ENCODE measurements around the gene NATD1.

Gene NATD1

DNA sequence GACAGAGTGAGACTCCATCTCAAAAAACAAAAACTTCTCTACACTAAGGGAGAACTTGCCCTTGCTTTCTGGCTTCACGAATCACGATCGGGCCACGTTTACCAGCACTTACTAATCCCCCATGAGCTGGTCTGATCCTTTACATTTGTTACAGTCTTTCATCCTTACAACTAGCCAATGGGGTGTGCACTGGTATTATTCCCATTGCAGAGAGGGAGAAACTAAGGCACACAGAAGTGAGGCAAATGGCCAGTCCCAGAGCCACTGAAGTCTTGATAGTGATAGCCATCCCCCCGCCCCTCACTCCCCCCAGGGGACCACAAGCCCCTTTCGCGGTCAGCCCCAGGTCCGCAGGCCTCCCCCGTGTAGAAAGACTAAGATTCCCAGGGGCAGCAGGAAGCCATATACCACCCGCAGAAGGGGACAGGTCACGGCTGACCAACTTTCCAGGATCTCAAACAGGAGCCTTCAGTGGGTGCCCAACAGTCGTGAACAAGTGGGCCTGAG is 868 bp downstream of the NATD1 start:
- Histone ChIP-seq H3K9ac (ENCODE audit: low read length in 2 of 2) (peak overlapping the region; percentile 74 to 82), H3K36me3 (ENCODE audit: control insufficient read depth in 2 of 2, insufficient read depth in 2 of 2, low read length in 2 of 2) (no peaks in the 10 kb centered on the region), H3K4me1 (ENCODE audit: control insufficient read depth, insufficient read depth, low read length) (peaks cover 35% of the 10 kb centered on the region), H3K27ac (ENCODE audit: low read length) (no peak overlapping the region), H3K4me3 (ENCODE audit: low read length in 2 of 2) (peak overlapping the region; percentile 71 to 76), H3K9me3 (ENCODE audit: control insufficient read depth in 2 of 2, low read length in 2 of 2) (no peaks in the 10 kb centered on the region), H3K27me3 (ENCODE audit: control insufficient read depth in 1 of 2, insufficient read depth in 2 of 2, low read length in 2 of 2) (no peaks in the 10 kb centered on the region)

DNA sequence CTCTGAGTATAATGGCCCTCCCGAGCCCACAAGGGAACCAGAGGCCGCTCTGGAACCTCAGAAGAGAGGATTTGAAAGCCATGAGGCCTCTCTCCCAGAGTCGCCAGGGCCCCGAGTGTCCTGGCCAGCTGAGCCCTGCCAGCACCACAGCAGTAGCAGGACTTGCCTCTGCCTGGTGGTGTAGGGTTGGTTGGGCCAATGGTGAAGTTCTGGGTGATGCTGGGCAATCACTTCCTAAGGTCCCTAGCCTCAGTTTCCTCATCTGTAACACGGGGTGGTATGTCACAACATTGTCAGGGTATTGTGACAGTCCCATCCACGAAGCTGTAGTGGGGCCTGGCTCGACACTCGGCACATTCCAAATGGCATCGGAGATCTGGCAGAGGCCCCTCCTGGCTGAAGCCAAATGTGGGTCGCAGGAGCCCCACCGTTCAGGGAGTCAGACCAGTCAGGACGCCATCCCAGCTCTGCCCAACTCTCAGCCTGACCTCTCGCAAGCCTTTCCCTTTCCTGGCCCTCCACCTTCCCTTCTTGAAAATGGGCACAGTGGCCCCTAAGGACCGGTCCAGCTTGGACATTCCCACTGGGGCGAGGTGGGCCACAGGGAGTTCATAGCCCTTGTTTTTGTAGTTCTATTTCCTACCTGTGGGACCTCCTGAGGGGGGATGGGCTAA is 1.7 kb downstream of the NATD1 start:
- Histone ChIP-seq H3K9me3 (ENCODE audit: control insufficient read depth in 2 of 2, low read length in 2 of 2) (no peaks in the 10 kb centered on the region), H3K4me3 (ENCODE audit: low read length in 2 of 2) (peak overlapping the region in 1 of 2 donors; percentile 8), H3K27me3 (ENCODE audit: control insufficient read depth in 1 of 2, insufficient read depth in 2 of 2, low read length in 2 of 2) (no peaks in the 10 kb centered on the region), H3K9ac (ENCODE audit: low read length in 2 of 2) (peak overlapping the region; percentile 13 to 17), H3K27ac (ENCODE audit: low read length) (no peak overlapping the region), H3K4me1 (ENCODE audit: control insufficient read depth, insufficient read depth, low read length) (peaks cover 35% of the 10 kb centered on the region), H3K36me3 (ENCODE audit: control insufficient read depth in 2 of 2, insufficient read depth in 2 of 2, low read length in 2 of 2) (no peaks in the 10 kb centered on the region)

DNA sequence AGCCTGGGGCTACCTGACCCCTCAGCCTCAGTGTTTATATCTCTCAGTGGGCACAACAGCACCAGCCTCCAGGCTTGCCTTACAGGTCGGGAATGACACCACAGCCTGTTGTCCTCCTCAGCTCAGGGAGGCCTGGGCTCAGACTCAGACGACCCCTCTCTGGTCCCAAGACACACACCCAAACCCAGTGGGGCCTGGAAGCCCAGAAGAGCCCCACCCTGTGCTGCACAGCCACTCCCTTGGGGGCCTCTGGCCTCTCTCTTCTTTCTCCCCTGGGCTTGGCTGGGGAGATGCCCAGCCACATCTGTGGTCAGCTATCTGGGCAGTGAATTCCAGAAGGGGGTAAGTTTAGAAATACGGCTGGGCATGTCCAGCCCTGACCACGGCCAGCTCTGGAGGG is 2.4 kb downstream of the NATD1 start:
- Histone ChIP-seq H3K9me3 (ENCODE audit: control insufficient read depth in 2 of 2, low read length in 2 of 2) (no peaks in the 10 kb centered on the region), H3K27me3 (ENCODE audit: control insufficient read depth in 1 of 2, insufficient read depth in 2 of 2, low read length in 2 of 2) (no peaks in the 10 kb centered on the region), H3K27ac (ENCODE audit: low read length) (no peak overlapping the region), H3K4me1 (ENCODE audit: control insufficient read depth, insufficient read depth, low read length) (peaks cover 35% of the 10 kb centered on the region), H3K9ac (ENCODE audit: low read length in 2 of 2) (no peak overlapping the region), H3K36me3 (ENCODE audit: control insufficient read depth in 2 of 2, insufficient read depth in 2 of 2, low read length in 2 of 2) (no peaks in the 10 kb centered on the region), H3K4me3 (ENCODE audit: low read length in 2 of 2) (no peak overlapping the region)

DNA sequence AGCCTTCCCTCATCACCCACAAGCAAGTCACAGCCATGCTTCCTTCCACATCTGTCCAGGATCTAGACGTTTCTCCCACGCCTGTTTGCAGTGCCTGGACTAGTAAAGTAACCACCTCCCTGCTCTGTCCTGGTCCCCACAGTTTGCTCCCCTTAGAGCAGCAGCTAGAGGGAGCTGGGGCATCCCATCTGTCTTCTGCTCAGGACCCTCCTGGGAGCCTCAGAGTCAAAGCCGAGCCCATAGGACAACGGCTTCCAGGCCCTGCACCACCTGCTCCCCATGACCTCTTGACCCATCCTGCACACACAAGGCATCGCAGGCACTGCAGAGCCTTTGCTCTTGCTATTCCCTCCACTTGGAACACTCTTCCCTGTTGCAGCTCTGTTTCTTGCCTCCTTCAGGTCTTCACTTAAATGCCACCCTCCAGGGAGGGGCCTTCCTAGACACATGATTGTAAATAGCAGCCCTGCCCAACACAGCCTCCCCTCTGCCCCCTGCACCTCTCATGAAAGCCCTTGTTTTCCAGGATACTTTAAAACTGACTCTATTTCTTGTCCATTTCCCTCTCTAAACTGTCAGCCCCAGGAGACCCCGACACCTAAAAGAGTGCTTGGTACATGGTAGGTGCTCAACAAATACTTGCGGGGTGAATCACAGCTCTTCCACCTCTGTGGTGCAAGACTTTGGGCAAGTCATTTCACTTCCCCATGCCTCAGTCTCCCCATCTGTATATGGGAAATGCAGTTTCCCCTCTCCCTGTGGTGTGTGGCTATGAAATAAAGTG is 3.1 kb downstream of the NATD1 start:
- no peak overlapping the region for H3K4me3 ChIP-seq (ENCODE audit: low read length in 2 of 2)
- H3K9ac ChIP-seq (ENCODE audit: low read length in 2 of 2), result no peak overlapping the region
- H3K27me3 ChIP-seq (ENCODE audit: control insufficient read depth in 1 of 2, insufficient read depth in 2 of 2, low read length in 2 of 2), result no peaks in the 10 kb centered on the region
- peaks cover 35% of the 10 kb centered on the region for H3K4me1 ChIP-seq (ENCODE audit: control insufficient read depth, insufficient read depth, low read length)
- H3K36me3 ChIP-seq (ENCODE audit: control insufficient read depth in 2 of 2, insufficient read depth in 2 of 2, low read length in 2 of 2), result no peaks in the 10 kb centered on the region
- H3K27ac ChIP-seq (ENCODE audit: low read length), result no peak overlapping the region
- no peaks in the 10 kb centered on the region for H3K9me3 ChIP-seq (ENCODE audit: control insufficient read depth in 2 of 2, low read length in 2 of 2)

DNA sequence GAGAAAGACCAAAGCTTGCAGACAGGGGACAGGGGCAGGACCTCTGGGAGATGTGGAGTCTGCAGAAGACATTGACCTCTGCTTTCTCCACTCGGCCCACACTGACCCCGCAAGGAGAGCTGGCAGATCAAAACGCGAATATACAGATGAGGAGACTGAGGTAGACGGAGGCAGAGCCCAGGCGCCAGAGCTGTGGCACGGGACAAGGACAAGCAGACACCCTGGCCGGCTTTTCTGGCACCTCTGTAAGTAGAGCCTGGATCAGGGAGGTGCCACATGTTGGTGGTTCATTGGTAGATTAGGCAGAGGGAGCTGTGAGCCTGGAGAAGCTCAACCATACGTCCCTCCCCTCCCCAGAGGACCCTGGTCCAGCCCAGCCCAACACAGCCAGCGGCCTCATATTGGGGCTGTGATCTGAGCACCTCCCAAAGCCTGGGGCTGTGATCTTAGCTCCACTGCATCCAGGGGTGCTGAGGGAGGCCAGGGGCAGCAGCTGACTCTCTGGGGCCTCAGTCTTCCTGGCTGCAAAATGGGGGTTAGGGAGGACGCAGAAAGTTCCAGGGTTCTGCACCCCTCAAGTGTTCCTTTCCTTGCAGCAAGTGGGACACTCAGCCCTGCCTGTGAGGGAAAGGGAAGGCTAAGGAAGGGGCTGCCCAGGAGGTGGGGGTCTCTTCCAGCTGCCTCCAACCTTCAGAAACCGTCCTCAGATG is 4.0 kb downstream of the NATD1 start:
- Histone ChIP-seq H3K36me3 (ENCODE audit: control insufficient read depth in 2 of 2, insufficient read depth in 2 of 2, low read length in 2 of 2) (no peaks in the 10 kb centered on the region), H3K4me3 (ENCODE audit: low read length in 2 of 2) (no peak overlapping the region), H3K27me3 (ENCODE audit: control insufficient read depth in 1 of 2, insufficient read depth in 2 of 2, low read length in 2 of 2) (no peaks in the 10 kb centered on the region), H3K27ac (ENCODE audit: low read length) (no peak overlapping the region), H3K9ac (ENCODE audit: low read length in 2 of 2) (no peak overlapping the region), H3K4me1 (ENCODE audit: control insufficient read depth, insufficient read depth, low read length) (peaks cover 35% of the 10 kb centered on the region), H3K9me3 (ENCODE audit: control insufficient read depth in 2 of 2, low read length in 2 of 2) (no peaks in the 10 kb centered on the region)

DNA sequence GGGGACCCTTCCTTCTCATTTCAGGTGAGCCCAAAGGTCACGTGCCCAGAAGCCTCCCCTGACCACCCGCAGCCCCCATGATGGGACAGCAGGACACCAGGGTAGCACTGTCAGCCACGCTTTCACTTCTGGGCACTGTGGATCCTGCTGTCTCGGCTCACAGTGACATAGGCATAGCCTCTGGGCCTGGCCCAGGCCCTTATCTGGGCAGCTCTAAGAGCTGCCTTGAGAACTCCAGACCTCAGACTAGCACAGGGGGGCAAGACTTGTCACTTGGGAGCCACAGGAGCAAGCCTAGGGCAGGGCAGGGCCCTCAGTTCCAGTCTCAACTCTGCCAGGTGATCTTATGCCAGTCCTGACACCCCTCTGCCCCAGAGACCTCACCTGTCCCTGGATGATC is 4.7 kb downstream of the NATD1 start:
- Histone ChIP-seq H3K4me1 (ENCODE audit: control insufficient read depth, insufficient read depth, low read length) (peaks cover 28% of the 10 kb centered on the region), H3K4me3 (ENCODE audit: low read length in 2 of 2) (no peak overlapping the region), H3K36me3 (ENCODE audit: control insufficient read depth in 2 of 2, insufficient read depth in 2 of 2, low read length in 2 of 2) (no peaks in the 10 kb centered on the region), H3K27me3 (ENCODE audit: control insufficient read depth in 1 of 2, insufficient read depth in 2 of 2, low read length in 2 of 2) (no peaks in the 10 kb centered on the region), H3K27ac (ENCODE audit: low read length) (no peak overlapping the region), H3K9me3 (ENCODE audit: control insufficient read depth in 2 of 2, low read length in 2 of 2) (no peaks in the 10 kb centered on the region), H3K9ac (ENCODE audit: low read length in 2 of 2) (no peak overlapping the region)

DNA sequence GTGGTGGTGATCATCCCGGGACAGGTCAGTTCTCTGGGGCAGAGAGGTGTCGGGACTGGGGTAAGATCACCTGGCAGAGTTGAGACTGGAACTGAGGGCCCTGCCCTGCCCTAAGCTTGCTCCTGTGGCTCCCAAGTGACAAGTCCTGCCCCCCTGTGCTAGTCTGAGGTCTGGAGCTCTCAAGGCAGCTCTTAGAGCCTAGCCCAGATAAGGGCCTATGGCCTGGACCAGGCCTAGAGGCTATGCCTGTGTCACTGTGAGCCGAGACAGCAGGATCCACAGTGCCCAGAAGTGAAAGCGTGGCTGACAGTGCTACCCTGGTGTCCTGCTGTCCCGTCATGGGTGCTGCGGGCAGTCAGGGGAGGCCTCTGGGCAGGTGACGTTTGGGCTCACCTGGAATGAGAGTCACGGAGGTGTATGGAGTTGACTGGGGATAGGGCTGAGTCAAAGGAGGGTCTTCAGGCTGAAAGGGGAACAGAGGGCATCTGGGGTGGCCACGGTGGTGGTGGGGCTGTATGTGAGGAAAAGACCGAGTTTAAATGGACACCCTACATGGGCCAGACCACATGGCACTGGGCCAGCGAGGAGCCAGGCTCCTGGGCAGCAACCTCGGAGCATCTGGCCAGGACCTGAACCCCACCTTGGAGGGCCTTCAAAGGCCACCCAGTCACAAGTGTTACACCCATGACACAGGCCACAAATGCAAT is 5.5 kb downstream of the NATD1 start:
- H3K4me3 ChIP-seq (ENCODE audit: low read length in 2 of 2), result no peak overlapping the region
- H3K27me3 ChIP-seq (ENCODE audit: control insufficient read depth in 1 of 2, insufficient read depth in 2 of 2, low read length in 2 of 2), result no peaks in the 10 kb centered on the region
- no peaks in the 10 kb centered on the region for H3K9me3 ChIP-seq (ENCODE audit: control insufficient read depth in 2 of 2, low read length in 2 of 2)
- H3K4me1 ChIP-seq (ENCODE audit: control insufficient read depth, insufficient read depth, low read length), result peaks cover 27% of the 10 kb centered on the region
- H3K9ac ChIP-seq (ENCODE audit: low read length in 2 of 2), result no peak overlapping the region
- H3K27ac ChIP-seq (ENCODE audit: low read length), result no peak overlapping the region
- H3K36me3 ChIP-seq (ENCODE audit: control insufficient read depth in 2 of 2, insufficient read depth in 2 of 2, low read length in 2 of 2), result peaks cover under 1 to 2% of the 10 kb centered on the region in 2 donors

DNA sequence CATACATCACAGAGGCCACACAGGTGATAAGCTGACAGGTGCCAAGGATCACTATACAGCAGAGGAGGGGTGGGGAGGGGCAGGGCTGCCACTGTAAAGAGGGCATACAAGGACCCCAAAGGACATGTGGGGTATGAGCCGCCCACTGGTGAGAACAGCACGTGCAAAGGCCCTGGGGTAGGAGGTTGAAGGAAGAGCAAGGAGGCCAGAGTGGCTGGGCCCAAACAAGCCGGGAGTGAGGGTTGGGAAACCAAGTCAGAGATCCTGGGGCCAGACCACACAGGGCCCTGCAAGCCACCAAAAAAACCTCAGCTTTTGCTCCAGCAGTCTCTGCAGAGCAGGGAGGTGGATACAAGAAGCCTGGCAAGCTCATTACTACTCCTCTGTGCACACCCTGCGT is 6.5 kb downstream of the NATD1 start:
- no peak overlapping the region for H3K9ac ChIP-seq (ENCODE audit: low read length in 2 of 2)
- H3K27ac ChIP-seq (ENCODE audit: low read length), result no peak overlapping the region
- H3K36me3 ChIP-seq (ENCODE audit: control insufficient read depth in 2 of 2, insufficient read depth in 2 of 2, low read length in 2 of 2), result peaks cover 3 to 4% of the 10 kb centered on the region in 2 donors
- no peaks in the 10 kb centered on the region for H3K27me3 ChIP-seq (ENCODE audit: control insufficient read depth in 1 of 2, insufficient read depth in 2 of 2, low read length in 2 of 2)
- no peaks in the 10 kb centered on the region for H3K9me3 ChIP-seq (ENCODE audit: control insufficient read depth in 2 of 2, low read length in 2 of 2)
- H3K4me1 ChIP-seq (ENCODE audit: control insufficient read depth, insufficient read depth, low read length), result peaks cover 22% of the 10 kb centered on the region
- no peak overlapping the region for H3K4me3 ChIP-seq (ENCODE audit: low read length in 2 of 2)

DNA sequence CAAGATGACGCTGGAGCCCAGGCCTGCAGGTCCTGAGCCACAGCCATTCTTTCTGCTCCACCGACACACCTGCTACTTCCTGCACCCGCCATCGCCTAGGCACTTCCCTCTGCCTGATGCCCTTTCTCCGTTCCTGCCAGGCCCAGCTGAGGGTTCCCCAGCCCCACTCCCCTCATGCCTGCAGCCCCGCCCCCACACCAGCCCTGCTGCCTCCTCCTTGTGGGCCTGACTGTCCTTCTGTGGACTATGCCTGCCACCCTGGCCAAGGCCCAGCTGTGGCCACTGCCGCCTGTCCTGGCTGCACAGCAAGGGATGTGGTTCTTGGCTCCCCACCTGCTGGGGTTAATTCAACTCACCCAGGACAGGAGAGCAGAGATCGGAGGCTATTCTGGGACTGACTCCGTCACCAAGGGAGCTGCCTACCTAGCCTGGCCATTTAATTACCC is 7.5 kb downstream of the NATD1 start:
- no peaks in the 10 kb centered on the region for H3K9me3 ChIP-seq (ENCODE audit: control insufficient read depth in 2 of 2, low read length in 2 of 2)
- peaks cover 16% of the 10 kb centered on the region for H3K4me1 ChIP-seq (ENCODE audit: control insufficient read depth, insufficient read depth, low read length)
- H3K9ac ChIP-seq (ENCODE audit: low read length in 2 of 2), result no peak overlapping the region
- H3K4me3 ChIP-seq (ENCODE audit: low read length in 2 of 2), result no peak overlapping the region
- H3K27me3 ChIP-seq (ENCODE audit: control insufficient read depth in 1 of 2, insufficient read depth in 2 of 2, low read length in 2 of 2), result no peaks in the 10 kb centered on the region
- peaks cover 3 to 4% of the 10 kb centered on the region in 2 donors for H3K36me3 ChIP-seq (ENCODE audit: control insufficient read depth in 2 of 2, insufficient read depth in 2 of 2, low read length in 2 of 2)
- H3K27ac ChIP-seq (ENCODE audit: low read length), result no peak overlapping the region
